HepG2 (cell line): ENCODE results near the gene DCLK1. TPM values are rescaled to one million over a fixed set of nuclear protein-coding genes. Genes with fewer than 3 reads are reported as not detected.

Source experiments
- ATAC-seq: fragments of 200-7000 bp; cut with Tn5 transposase; 3 replicates; pipeline ENCODE4 v1.9.1; 2020; ENCODE audit warnings: mild to moderate bottlenecking, moderate library complexity
- BruUV-seq: library from RNA; stranded (reverse); fragments of 400-500 nt; replicated peaks from 2 replicates; lab custom pipeline; 2021; lab: Mats Ljungman, UMichigan
- CTCF ChIA-PET: fragments of 300-600 bp; formaldehyde crosslinking; extraction: SDS; loops from one replicate; lab custom pipeline; 2021; ENCODE audit warnings: low total read pairs, inconsistent platforms, low intra/inter-chr PET ratio; lab: Yijun Ruan, JAX
- POLR2A ChIA-PET: fragments of 350-600 bp; sonication (Branson Sonifier 250); formaldehyde crosslinking; loops from one replicate; lab custom pipeline; 2020; ENCODE audit warnings: antibody characterized with exemption, inconsistent platforms; lab: Yijun Ruan, JAX
- DNase-seq: peaks from one replicate; pipeline ENCODE4 v3.0.0-alpha.2; 2015; ENCODE audit warnings: low spot score
- FAIRE-seq: peaks from 3 replicates; lab custom pipeline; 2011; peaks lifted over from hg19 to GRCh38; lab: Jason Lieb, UNC
- H2AFZ ChIP-seq: one replicate; pipeline ENCODE4 v1.6.1; 2011; ENCODE audit warnings: low read length, inconsistent platforms
- H3K27ac ChIP-seq: fragments of 300-600 bp; 3 replicates; pipeline ENCODE4 v1.8.0; 2011; ENCODE audit warnings: mixed run types, mild to moderate bottlenecking, mixed read lengths, low read length, inconsistent platforms; ENCODE audit not compliant: insufficient read depth; ENCODE audit errors: extremely low read length
- H3K27me3 ChIP-seq, 2 experiments: fragments of 200-600 bp in 1 of 2; 2 replicates in 1 of 2; 3 replicates in 1 of 2; pipeline versions ENCODE4 v1.6.0 to v1.8.0; 2011; ENCODE audit warnings: low read length in 2 of 2, mild to moderate bottlenecking in 2 of 2, moderate library complexity in 2 of 2, inconsistent platforms in 1 of 2; ENCODE audit not compliant: insufficient read depth in 2 of 2, control insufficient read depth in 1 of 2
- H3K36me3 ChIP-seq, 2 experiments: fragments of 200-600 bp in 1 of 2; replicated peaks in 1 of 2; 2 replicates in 1 of 2; 3 replicates in 1 of 2; pipeline versions ENCODE4 v1.5.1 to v1.8.0; 2011; ENCODE audit warnings: low read length in 2 of 2, inconsistent platforms in 1 of 2; ENCODE audit not compliant: insufficient read depth in 2 of 2, control insufficient read depth in 1 of 2
- H3K4me1 ChIP-seq: 2 replicates; pipeline ENCODE4 v1.5.1; 2012; ENCODE audit warnings: low read length, inconsistent platforms; ENCODE audit not compliant: insufficient read depth
- H3K4me2 ChIP-seq: 2 replicates; pipeline ENCODE4 v1.6.0; 2011; ENCODE audit warnings: low read depth, low read length, inconsistent platforms
- H3K4me3 ChIP-seq, 3 experiments: fragments of 200-600 bp in 1 of 3; sonication (generic), shearing (Covaris generic) in 1 of 3; replicated peaks in 1 of 3; 2 replicates each; pipeline ENCODE4 v1.5.1; 2011 to 2016; ENCODE audit warnings: low read length in 3 of 3, inconsistent platforms in 2 of 3, low read depth in 2 of 3, mild to moderate bottlenecking in 2 of 3, control low read depth in 1 of 3, mixed read lengths in 1 of 3; ENCODE audit not compliant: insufficient read depth in 1 of 3
- H3K79me2 ChIP-seq: one replicate; pipeline ENCODE4 v1.6.1; 2011; ENCODE audit warnings: low read length, inconsistent platforms; ENCODE audit not compliant: insufficient read depth
- H3K9ac ChIP-seq: 2 replicates; pipeline ENCODE4 v1.6.0; 2011; ENCODE audit warnings: mild to moderate bottlenecking, low read depth, low read length, inconsistent platforms; ENCODE audit not compliant: insufficient read depth
- H3K9me3 ChIP-seq: 2 replicates; pipeline ENCODE4 v1.5.1; 2012; ENCODE audit warnings: mild to moderate bottlenecking, low read length
- H4K20me1 ChIP-seq: 2 replicates; pipeline ENCODE4 v1.6.0; 2011; ENCODE audit warnings: inconsistent platforms, mild to moderate bottlenecking, low read length, moderate library complexity; ENCODE audit not compliant: insufficient read depth
- CREB3 ChIP-seq: sonication (generic); formaldehyde crosslinking; IDR thresholded peaks from 2 replicates; pipeline ENCODE4 v1.5.0; 2020; ENCODE audit warnings: missing genetic modification reagents
- GTF2F1 ChIP-seq: fragments of 150-350 bp; IDR thresholded peaks from 2 replicates; pipeline ENCODE4 v1.6.1; 2014; ENCODE audit warnings: low read length
- KLF9 ChIP-seq: IDR thresholded peaks from 2 replicates; pipeline ENCODE4 v1.6.1; 2016; ENCODE audit warnings: low read depth
- RORA ChIP-seq: sonication (generic); formaldehyde crosslinking; IDR thresholded peaks from 2 replicates; pipeline ENCODE4 v1.5.0; 2020; ENCODE audit warnings: mild to moderate bottlenecking, missing genetic modification reagents, moderate library complexity
- XRCC5 ChIP-seq: fragments of 200-400 bp; formaldehyde crosslinking; optimal IDR thresholded peaks from 2 replicates; pipeline ENCODE3; 2017; ENCODE audit warnings: mild to moderate bottlenecking, low read length
- ZMYM3 ChIP-seq: sonication (generic); formaldehyde crosslinking; IDR thresholded peaks from 2 replicates; pipeline ENCODE4 v1.5.1; 2020; ENCODE audit warnings: mild to moderate bottlenecking, missing genetic modification reagents
- WGBS: methylation state at CpG from one replicate; pipeline ENCODE4 v1.1.6; 2017; ENCODE audit warnings: low lambda C conversion rate; 5-methylcytosine and 5-hydroxymethylcytosine counted together
- in situ Hi-C: cut with HindIII; loops from 2 replicates; pipeline ENCODE4 v1.10.0; 2017; ENCODE audit warnings: low pct_unique_long_range_greater_than_20kb; ENCODE audit not compliant: extremely low pct_ligation_motif_present
- intact Hi-C: fragments of 100-400 bp; cut with micrococcal nuclease; formaldehyde crosslinking; loops from one replicate; pipeline ENCODE4 v1.10.0; 2022; ENCODE audit not compliant: unreplicated experiment
- polyA plus RNA-seq, 8 experiments: library from polyadenylated mRNA; depleted of rRNA in 3 of 8; stranded (reverse) in 7 of 8; unstranded in 1 of 8; fragments of >200 nt; fragmentation: Illumina TruSeq in 4 of 8; extraction: Trizol in 4 of 8; gene quantifications; 2 replicates each; pipeline versions ENCODE4 v1.2.1 to v1.2.3, GENCODE V29; 2011 to 2016; ENCODE audit warnings: low read depth in 4 of 8, missing spikeins in 1 of 8, mixed read lengths in 1 of 8; ENCODE audit not compliant: insufficient read depth in 1 of 8
- total RNA-seq, 5 experiments: library from RNA; depleted of rRNA; stranded (reverse); fragments of >200 nt; fragmentation: Illumina TruSeq; extraction: Trizol; gene quantifications; 2 replicates each; pipeline ENCODE4 v1.2.3, GENCODE V29; 2016; ENCODE audit warnings: low read depth in 1 of 5

DCLK1 gene
- total and polyA plus RNA-seq, 2 of the 13 experiments (the other 11 are each of a cell fraction or from before 2014, with no cell fraction given): not detected

- no peak overlapping the region for H3K4me2 ChIP-seq
- intact Hi-C loops (no loop called here), in situ Hi-C loops (no loop called here)
- no TSS peak for BruUV-seq
- no peak overlapping the region for H3K4me3 ChIP-seq
- no peak overlapping the region for H3K9ac ChIP-seq
- TF ChIP-seq ZMYM3 (CRISPR knock-in tag): no peak
- TF ChIP-seq KLF9: no peak
- TF ChIP-seq XRCC5: no peak
- WGBS: 22% methylated on average over 12 of the region's 12 CpGs
- no peak for DNase-seq
- H4K20me1 ChIP-seq: no peaks in the 10 kb centered on the region
- H3K27ac ChIP-seq: no peak overlapping the region
- no peaks in the 10 kb centered on the region for H3K27me3 ChIP-seq
- no peaks in the 10 kb centered on the region for H3K4me1 ChIP-seq
- no peak for FAIRE-seq
- no peak for ATAC-seq
- ChIA-PET POLR2A (no interaction called here), CTCF (no interaction called here)
- H3K36me3 ChIP-seq: no peaks in the 10 kb centered on the region
- no peaks in the 10 kb centered on the region for H3K9me3 ChIP-seq
- no peaks in the 10 kb centered on the region for H3K79me2 ChIP-seq
- no peak overlapping the region for H2AFZ ChIP-seq
These were observed 239.4 kb downstream of the DCLK1 start for GRCh38 chr13:35891507-35892441.

- POLR2A ChIA-PET: no interaction called here
- H3K36me3 ChIP-seq: no peaks in the 10 kb centered on the region
- H4K20me1 ChIP-seq: no peaks in the 10 kb centered on the region
- 1% methylated on average over 2 of the region's 2 CpGs for WGBS
- DNase-seq: no peak
- no peak overlapping the region for H3K4me3 ChIP-seq
- intact Hi-C loops: no loop called here
- no peak overlapping the region for H3K9ac ChIP-seq
- CTCF ChIA-PET: no interaction called here
- no peak for FAIRE-seq
- no peaks in the 10 kb centered on the region for H3K4me1 ChIP-seq
- H3K27me3 ChIP-seq: no peaks in the 10 kb centered on the region
- no peak overlapping the region for H2AFZ ChIP-seq
- TF ChIP-seq CREB3 (CRISPR knock-in tag) (no peak), RORA (no peak), GTF2F1 (no peak)
- H3K79me2 ChIP-seq: no peaks in the 10 kb centered on the region
- no peak overlapping the region for H3K4me2 ChIP-seq
- ATAC-seq: no peak
- no peak overlapping the region for H3K27ac ChIP-seq
- no peaks in the 10 kb centered on the region for H3K9me3 ChIP-seq
- in situ Hi-C loops: no loop called here
- no TSS peak for BruUV-seq
These were observed 241.6 kb downstream of the DCLK1 start for GRCh38 chr13:35889560-35889959.
